SK-N-SH treated with all-trans-retinoic acid at 6 μM for 48 hours (cell line): ENCODE data around the gene TMEM229B.

Source experiments
- ATAC-seq: fragments of 200-7000 bp; cut with Tn5 transposase; 3 replicates; pipeline ENCODE4 v1.9.1; 2020; ENCODE audit warnings: mild to moderate bottlenecking, moderate library complexity
- ARNTL ChIP-seq: fragments of 450-650 bp; formaldehyde crosslinking; IDR thresholded peaks from 2 replicates; pipeline ENCODE4 v1.5.0; 2020; ENCODE audit warnings: low read depth, mild to moderate bottlenecking, moderate library complexity, borderline replicate concordance
- BACH2 ChIP-seq: fragments of 250-450 bp; sonication (Bioruptor Pico); IDR thresholded peaks from 2 replicates; pipeline ENCODE4 v1.9.0; 2021; ENCODE audit warnings: mild to moderate bottlenecking, borderline replicate concordance
- CSDC2 ChIP-seq: fragments of 250-450 bp; sonication (Bioruptor Pico); IDR thresholded peaks from 2 replicates; pipeline ENCODE4 v1.5.0; 2020; ENCODE audit warnings: mild to moderate bottlenecking, moderate library complexity
- ESRRG ChIP-seq: fragments of 250-450 bp; sonication (Bioruptor Pico); IDR thresholded peaks from 2 replicates; pipeline ENCODE4 v1.6.1; 2021; ENCODE audit warnings: mild to moderate bottlenecking
- ISL1 ChIP-seq: fragments of 250-450 bp; sonication (Bioruptor Pico); IDR thresholded peaks from 2 replicates; pipeline ENCODE4 v2.1.2; 2022; ENCODE audit warnings: mild to moderate bottlenecking, moderate library complexity
- OSR1 ChIP-seq: fragments of 250-450 bp; sonication (Bioruptor Pico); IDR thresholded peaks from 2 replicates; pipeline ENCODE4 v1.8.0; 2022; ENCODE audit warnings: moderate library complexity, mild to moderate bottlenecking, inconsistent platforms
- PPARA ChIP-seq: fragments of 250-450 bp; sonication (Bioruptor Pico); IDR thresholded peaks from 2 replicates; pipeline ENCODE4 v1.5.0; 2020; ENCODE audit warnings: mild to moderate bottlenecking, borderline replicate concordance
- RARB ChIP-seq: fragments of 250-450 bp; sonication (Bioruptor Pico); IDR thresholded peaks from 2 replicates; pipeline ENCODE4 v1.8.0; 2021; ENCODE audit warnings: mild to moderate bottlenecking, moderate library complexity
- SNAI2 ChIP-seq: fragments of 250-450 bp; sonication (Bioruptor Pico); IDR thresholded peaks from 2 replicates; pipeline ENCODE4 v1.5.0; 2020; ENCODE audit warnings: mild to moderate bottlenecking, moderate library complexity
- TCF4 ChIP-seq: fragments of 250-450 bp; sonication (Bioruptor Pico); IDR thresholded peaks from 2 replicates; pipeline ENCODE4 v1.8.0; 2021; ENCODE audit warnings: mild to moderate bottlenecking, moderate library complexity, borderline replicate concordance
- TOX ChIP-seq: fragments of 250-450 bp; sonication (Bioruptor Pico); IDR thresholded peaks from 2 replicates; pipeline ENCODE4 v1.8.0; 2021; ENCODE audit warnings: mild to moderate bottlenecking, moderate library complexity, borderline replicate concordance
- ZC3H10 ChIP-seq: fragments of 250-450 bp; sonication (Bioruptor Pico); IDR thresholded peaks from 2 replicates; pipeline ENCODE4 v1.5.1; 2021; ENCODE audit warnings: mild to moderate bottlenecking, moderate library complexity
- ZFP30 ChIP-seq: fragments of 450-650 bp; formaldehyde crosslinking; IDR thresholded peaks from 2 replicates; pipeline ENCODE4 v1.5.0; 2022; ENCODE audit warnings: mild to moderate bottlenecking, moderate library complexity
- ZNF565 ChIP-seq: fragments of 450-650 bp; formaldehyde crosslinking; conservative IDR thresholded peaks from 2 replicates; pipeline ENCODE4 v1.5.0; 2020; ENCODE audit warnings: low read depth, mild to moderate bottlenecking, moderate library complexity
- ZNF8 ChIP-seq: fragments of 450-650 bp; formaldehyde crosslinking; IDR thresholded peaks from 2 replicates; pipeline ENCODE4 v1.5.0; 2020; ENCODE audit warnings: mild to moderate bottlenecking, moderate library complexity
- TF ChIP-seq, protein P1 (sequence below): fragments of 250-450 bp; sonication (Bioruptor Pico); IDR thresholded peaks from 2 replicates; pipeline ENCODE4 v1.8.0; 2021; ENCODE audit warnings: low read depth, mild to moderate bottlenecking, moderate library complexity, borderline replicate concordance
- TF ChIP-seq, protein P2 (sequence below): fragments of 250-450 bp; sonication (Bioruptor Pico); IDR thresholded peaks from 2 replicates; pipeline ENCODE4 v1.8.0; 2020; ENCODE audit warnings: mild to moderate bottlenecking, moderate library complexity, borderline replicate concordance
- TF ChIP-seq, protein P3 (sequence below): fragments of 250-450 bp; sonication (Bioruptor Pico); IDR thresholded peaks from 2 replicates; pipeline ENCODE4 v1.5.1; 2020; ENCODE audit warnings: low read depth, mild to moderate bottlenecking, moderate library complexity
- TF ChIP-seq, protein P4 (sequence below): fragments of 250-450 bp; sonication (Bioruptor Pico); IDR thresholded peaks from 2 replicates; pipeline ENCODE4 v1.5.0; 2020; ENCODE audit warnings: mild to moderate bottlenecking, moderate library complexity

The TMEM229B gene

DNA sequence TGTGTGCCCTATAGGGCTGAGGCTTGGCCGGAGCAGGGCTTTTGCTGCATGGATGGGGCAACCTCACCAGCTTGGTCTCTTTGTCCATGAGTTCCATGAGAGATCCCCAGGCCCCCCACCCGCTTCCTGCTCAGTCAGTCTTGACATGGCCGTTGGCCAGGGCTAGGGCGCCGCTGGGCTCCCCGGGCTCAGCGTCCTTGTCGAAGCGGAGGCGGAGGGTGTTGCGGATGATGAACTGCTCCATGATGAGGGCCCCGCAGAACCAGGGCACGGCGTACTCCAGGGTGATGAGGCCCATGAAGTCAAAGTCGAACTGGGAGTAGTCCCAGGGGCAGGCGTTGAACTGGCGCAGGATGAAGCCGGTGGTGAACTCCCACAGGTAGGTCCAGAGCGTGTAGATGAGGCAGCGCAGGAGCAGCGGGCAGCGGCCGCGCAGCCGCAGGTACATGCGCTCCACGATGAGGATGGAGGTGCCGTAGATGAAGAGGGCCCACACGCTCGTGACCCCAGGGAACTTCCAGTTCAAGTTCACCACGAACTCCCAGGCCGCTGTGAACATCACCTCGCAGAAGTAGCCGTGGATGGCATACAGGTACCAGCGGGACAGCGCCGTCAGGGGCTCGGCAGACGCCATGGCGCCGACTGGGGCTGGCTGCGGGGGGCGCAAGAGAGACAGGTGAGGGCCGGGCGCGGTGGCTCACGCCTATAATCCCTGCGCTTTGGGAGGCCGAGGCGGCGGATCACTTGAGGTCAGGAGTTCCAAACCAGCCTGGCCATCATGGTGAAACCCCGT lies 15.0 kb downstream of the TMEM229B start:
- TF ChIP-seq, protein P1, sequence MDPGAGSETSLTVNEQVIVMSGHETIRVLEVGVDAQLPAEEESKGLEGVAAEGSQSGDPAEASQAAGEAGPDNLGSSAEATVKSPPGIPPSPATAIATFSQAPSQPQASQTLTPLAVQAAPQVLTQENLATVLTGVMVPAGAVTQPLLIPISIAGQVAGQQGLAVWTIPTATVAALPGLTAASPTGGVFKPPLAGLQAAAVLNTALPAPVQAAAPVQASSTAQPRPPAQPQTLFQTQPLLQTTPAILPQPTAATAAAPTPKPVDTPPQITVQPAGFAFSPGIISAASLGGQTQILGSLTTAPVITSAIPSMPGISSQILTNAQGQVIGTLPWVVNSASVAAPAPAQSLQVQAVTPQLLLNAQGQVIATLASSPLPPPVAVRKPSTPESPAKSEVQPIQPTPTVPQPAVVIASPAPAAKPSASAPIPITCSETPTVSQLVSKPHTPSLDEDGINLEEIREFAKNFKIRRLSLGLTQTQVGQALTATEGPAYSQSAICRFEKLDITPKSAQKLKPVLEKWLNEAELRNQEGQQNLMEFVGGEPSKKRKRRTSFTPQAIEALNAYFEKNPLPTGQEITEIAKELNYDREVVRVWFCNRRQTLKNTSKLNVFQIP (CRISPR knock-in tag) = no peak
- TF ChIP-seq ESRRG (CRISPR knock-in tag) (no peak), TOX (CRISPR knock-in tag) (no peak), SNAI2 (no peak), ZC3H10 (no peak)
- TF ChIP-seq, protein P2, sequence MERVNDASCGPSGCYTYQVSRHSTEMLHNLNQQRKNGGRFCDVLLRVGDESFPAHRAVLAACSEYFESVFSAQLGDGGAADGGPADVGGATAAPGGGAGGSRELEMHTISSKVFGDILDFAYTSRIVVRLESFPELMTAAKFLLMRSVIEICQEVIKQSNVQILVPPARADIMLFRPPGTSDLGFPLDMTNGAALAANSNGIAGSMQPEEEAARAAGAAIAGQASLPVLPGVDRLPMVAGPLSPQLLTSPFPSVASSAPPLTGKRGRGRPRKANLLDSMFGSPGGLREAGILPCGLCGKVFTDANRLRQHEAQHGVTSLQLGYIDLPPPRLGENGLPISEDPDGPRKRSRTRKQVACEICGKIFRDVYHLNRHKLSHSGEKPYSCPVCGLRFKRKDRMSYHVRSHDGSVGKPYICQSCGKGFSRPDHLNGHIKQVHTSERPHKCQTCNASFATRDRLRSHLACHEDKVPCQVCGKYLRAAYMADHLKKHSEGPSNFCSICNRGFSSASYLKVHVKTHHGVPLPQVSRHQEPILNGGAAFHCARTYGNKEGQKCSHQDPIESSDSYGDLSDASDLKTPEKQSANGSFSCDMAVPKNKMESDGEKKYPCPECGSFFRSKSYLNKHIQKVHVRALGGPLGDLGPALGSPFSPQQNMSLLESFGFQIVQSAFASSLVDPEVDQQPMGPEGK (CRISPR knock-in tag) = no peak
- TF ChIP-seq, all 23 proteins: peak for 0
- no peak for ATAC-seq

DNA sequence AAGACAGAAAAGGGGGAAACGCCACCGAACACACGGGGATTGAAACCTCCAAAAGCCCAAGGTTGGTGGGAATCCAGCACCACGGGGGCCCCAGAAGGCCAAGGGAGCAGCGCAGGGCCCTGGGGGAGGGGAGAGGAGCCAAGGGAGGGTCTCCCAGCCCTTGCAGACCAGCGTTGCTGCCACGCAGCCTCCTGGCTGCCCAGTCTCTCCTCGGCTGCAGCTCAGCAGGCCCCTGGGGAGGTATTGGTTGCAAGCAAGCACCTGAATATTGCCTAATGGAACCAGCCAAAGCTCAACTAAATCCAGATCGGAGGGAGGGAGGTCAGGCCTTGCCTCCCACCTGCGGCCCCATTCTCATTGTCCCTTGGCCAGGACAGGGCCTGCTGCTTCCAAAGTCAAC lies 15.8 kb downstream of the TMEM229B start:
- TF ChIP-seq, protein P3, sequence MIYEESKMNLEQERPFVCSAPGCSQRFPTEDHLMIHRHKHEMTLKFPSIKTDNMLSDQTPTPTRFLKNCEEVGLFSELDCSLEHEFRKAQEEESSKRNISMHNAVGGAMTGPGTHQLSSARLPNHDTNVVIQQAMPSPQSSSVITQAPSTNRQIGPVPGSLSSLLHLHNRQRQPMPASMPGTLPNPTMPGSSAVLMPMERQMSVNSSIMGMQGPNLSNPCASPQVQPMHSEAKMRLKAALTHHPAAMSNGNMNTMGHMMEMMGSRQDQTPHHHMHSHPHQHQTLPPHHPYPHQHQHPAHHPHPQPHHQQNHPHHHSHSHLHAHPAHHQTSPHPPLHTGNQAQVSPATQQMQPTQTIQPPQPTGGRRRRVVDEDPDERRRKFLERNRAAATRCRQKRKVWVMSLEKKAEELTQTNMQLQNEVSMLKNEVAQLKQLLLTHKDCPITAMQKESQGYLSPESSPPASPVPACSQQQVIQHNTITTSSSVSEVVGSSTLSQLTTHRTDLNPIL (CRISPR knock-in tag) = no peak
- TF ChIP-seq ZNF565 (CRISPR knock-in tag) (no peak), ISL1 (CRISPR knock-in tag) (no peak), ARNTL (CRISPR knock-in tag) (no peak), TOX (CRISPR knock-in tag) (no peak), ZNF8 (CRISPR knock-in tag) (no peak), PPARA (CRISPR knock-in tag) (no peak), BACH2 (no peak), TCF4 (CRISPR knock-in tag) (no peak)
- TF ChIP-seq, protein P4, sequence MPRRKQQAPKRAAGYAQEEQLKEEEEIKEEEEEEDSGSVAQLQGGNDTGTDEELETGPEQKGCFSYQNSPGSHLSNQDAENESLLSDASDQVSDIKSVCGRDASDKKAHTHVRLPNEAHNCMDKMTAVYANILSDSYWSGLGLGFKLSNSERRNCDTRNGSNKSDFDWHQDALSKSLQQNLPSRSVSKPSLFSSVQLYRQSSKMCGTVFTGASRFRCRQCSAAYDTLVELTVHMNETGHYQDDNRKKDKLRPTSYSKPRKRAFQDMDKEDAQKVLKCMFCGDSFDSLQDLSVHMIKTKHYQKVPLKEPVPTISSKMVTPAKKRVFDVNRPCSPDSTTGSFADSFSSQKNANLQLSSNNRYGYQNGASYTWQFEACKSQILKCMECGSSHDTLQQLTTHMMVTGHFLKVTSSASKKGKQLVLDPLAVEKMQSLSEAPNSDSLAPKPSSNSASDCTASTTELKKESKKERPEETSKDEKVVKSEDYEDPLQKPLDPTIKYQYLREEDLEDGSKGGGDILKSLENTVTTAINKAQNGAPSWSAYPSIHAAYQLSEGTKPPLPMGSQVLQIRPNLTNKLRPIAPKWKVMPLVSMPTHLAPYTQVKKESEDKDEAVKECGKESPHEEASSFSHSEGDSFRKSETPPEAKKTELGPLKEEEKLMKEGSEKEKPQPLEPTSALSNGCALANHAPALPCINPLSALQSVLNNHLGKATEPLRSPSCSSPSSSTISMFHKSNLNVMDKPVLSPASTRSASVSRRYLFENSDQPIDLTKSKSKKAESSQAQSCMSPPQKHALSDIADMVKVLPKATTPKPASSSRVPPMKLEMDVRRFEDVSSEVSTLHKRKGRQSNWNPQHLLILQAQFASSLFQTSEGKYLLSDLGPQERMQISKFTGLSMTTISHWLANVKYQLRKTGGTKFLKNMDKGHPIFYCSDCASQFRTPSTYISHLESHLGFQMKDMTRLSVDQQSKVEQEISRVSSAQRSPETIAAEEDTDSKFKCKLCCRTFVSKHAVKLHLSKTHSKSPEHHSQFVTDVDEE (CRISPR knock-in tag) = no peak
- ATAC-seq = no peak

DNA sequence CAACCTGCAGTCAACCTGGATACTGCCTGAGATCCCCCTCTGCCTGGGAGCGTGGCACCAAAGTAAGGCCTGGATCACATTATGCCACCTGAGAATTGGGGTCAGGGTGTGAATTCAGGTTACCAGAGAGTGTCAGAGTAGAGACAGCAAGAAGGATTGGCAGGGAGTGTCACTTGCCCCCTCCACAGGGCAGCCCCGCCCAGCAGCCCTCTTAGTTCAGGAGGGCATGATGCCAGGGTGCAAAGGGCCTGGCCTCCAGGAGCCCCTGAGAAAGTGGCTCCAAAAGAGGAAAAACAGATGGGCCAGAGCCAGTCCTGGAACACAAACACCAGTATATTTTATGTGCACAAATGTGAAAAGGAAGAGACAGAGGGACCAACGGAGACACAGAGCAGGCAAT lies 18.6 kb downstream of the TMEM229B start:
- ATAC-seq = no peak

DNA sequence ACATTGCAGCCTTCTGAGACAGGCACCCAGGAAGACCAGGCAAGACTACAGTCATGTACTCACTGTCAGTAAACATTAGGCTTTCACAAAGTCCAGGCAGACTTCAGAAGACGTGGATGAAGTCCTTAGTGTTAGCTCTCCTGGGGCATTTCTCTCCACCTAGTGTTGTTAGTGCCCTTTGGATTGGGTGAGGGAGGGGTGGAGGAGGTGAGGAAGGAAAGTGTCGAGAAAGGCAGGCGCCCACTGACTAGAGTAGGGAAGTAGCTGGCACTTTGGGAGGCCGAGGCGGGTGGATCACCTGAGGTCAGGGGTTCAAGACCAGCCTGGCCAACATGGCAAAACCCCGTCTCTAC lies 20.2 kb downstream of the TMEM229B start:
- no peak for ATAC-seq
- no peak for TF ChIP-seq PPARA (CRISPR knock-in tag)
- TF ChIP-seq, protein P3 (CRISPR knock-in tag) = no peak
- no peak for TF ChIP-seq SNAI2
- TF ChIP-seq CSDC2 (CRISPR knock-in tag) = no peak
- no peak for TF ChIP-seq ZC3H10
- no peak for TF ChIP-seq ZFP30
- TF ChIP-seq, protein P2 (CRISPR knock-in tag) = no peak
- no peak for TF ChIP-seq OSR1 (CRISPR knock-in tag)
- TF ChIP-seq, protein P1 (CRISPR knock-in tag) = no peak
- TF ChIP-seq RARB (CRISPR knock-in tag) = no peak

More for the DNA sequence above, 18.6 kb downstream of the TMEM229B start:
- no peak for TF ChIP-seq ARNTL (CRISPR knock-in tag)
- no peak for TF ChIP-seq ESRRG (CRISPR knock-in tag)
- TF ChIP-seq ZC3H10 = no peak
- no peak for TF ChIP-seq ZFP30
